NCI-H1436 treated with DMSO at 0.1 percent for 48 hours (cell line): ENCODE results near the gene ASB4.
"Not testable (repeated sequence)": the region's sequence is repeated elsewhere in the genome, so short reads cannot be mapped to it uniquely, and the experiment has no call there.

Experiments
- DNase-seq: peaks from one replicate; lab custom pipeline; 2025; lab: John Stamatoyannopoulos, UW

The ASB4 gene, protein sequence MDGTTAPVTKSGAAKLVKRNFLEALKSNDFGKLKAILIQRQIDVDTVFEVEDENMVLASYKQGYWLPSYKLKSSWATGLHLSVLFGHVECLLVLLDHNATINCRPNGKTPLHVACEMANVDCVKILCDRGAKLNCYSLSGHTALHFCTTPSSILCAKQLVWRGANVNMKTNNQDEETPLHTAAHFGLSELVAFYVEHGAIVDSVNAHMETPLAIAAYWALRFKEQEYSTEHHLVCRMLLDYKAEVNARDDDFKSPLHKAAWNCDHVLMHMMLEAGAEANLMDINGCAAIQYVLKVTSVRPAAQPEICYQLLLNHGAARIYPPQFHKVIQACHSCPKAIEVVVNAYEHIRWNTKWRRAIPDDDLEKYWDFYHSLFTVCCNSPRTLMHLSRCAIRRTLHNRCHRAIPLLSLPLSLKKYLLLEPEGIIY

DNA sequence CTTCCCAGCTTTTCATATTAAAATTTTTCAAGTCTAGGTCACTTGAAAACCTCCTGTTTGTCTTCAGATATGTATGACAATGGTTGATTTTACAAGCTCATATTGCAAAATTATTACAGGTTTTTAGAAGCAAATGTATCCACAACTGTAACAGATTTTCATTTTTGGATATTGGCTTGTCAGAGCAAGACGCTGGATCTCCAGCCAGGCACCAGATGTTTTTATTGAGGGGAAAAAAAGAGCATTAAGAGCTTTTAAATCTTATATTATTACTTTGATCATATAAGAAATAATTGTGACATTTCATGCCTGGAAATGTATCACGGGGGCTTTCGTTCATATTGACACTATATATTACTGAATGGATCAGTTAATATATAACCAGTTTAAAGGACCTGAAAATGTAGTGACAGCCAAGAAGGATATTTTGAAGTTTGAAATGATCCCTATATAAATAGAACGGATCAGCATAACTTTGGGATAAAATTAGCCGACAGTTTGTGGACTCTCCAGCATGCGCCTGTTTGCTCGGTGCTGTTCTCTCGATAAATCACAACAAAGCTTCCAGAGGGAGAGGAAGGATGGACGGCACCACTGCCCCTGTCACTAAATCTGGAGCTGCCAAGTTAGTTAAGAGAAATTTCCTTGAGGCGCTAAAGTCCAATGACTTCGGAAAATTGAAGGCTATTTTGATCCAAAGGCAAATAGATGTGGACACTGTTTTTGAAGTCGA lies at the start of gene ASB4:
Gene ASB4, plus strand, starts transcription at position 553 of the 733 bp plus-strand sequence. Its CDS starts 29 bp downstream, at position 582.
- no peak for DNase-seq

- DNase-seq = no peak
These were observed 49.3 kb upstream of the ASB4 start for GRCh38 chr7:95436407-95436806.

- no peak for DNase-seq
These were observed 45.2 kb upstream of the ASB4 start for GRCh38 chr7:95440394-95441038.

DNA sequence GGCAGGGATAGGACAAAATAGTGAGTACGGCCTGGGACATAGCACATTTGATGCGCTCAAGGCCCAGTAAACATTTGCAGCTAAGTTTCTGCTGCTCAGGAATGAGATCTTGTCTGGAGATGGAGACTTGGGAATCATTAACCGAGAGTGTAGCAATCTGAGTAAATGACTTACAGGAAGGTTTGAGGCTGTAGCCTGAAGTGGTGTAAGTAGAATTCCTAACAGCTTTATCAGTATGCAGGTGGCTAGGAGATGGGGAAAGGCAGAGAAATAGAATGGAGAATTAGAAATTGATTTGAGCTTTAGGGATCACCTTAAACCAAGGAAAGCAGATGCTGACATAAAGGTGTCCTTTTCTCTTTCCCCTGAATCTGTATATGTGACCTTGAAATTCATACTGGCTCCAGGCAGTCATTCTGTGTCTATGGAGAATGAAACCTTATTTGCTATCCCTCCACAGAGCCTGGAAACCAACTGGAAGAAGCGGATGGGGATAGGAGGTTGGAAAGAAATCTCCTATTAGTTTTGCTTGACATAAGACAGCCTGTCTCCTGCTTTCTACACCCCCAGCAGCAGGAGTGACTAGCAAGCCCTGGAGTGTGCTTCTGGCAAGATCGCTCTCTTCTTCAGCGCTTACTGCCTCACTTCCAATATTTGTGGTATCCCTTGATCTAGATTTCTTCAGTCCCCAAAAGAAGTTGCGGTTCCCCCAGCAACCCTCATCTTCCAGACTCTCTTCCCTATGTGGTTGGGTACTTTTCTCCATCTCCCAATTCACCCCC lies 44.5 kb upstream of the ASB4 start:
- DNase-seq = no peak

- DNase-seq = no peak
These were observed 40.9 kb upstream of the ASB4 start for GRCh38 chr7:95444796-95445195.

DNA sequence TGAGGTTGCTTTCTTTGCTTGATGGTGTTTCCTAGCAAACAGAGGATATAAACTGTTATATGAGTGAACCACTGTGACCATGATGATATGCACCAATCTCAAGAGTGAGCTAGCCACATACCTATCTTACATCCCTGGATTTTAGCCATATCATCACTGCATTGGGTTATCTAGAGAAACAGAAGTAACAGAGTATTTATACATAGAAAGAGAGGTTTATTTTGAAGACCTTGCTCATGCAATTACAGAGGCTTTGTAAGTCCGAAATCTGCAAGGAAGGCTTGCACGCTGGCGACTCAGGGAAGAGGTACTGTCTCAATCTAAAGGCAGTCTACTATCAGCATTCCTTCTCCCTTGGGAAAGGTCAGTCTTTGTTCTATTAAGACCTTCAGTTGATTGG lies 39.1 kb upstream of the ASB4 start:
- DNase-seq = no peak

DNA sequence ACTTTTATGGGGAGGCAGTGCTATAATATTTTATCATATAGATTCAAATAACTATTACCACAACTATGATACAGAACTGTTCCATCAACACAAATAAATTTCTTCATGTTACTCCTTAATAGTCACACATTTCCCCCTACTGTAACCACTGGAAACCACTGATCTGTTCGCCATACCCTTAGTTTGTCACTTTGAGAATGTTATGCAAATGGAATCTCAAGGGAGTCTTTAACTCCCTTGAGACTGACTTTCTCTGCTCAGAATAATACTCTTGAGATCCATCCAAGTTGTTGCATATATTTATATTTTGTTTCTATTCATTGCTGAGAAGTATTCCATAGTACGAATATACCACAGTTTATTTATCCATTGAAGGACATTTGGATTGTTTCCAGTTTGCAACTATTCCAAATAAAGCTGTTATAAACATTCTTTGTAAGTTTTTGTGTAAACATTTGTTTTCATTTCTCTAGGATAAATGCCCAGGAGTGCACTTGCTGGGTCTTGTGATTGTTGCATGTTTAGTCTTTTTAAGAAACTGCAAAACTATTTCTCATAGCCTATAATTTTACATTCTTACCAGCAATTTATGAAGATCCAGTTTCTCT lies 31.2 kb upstream of the ASB4 start:
- no peak for DNase-seq

- no peak for DNase-seq
These were observed 27.8 kb upstream of the ASB4 start for GRCh38 chr7:95457947-95458346.

DNA sequence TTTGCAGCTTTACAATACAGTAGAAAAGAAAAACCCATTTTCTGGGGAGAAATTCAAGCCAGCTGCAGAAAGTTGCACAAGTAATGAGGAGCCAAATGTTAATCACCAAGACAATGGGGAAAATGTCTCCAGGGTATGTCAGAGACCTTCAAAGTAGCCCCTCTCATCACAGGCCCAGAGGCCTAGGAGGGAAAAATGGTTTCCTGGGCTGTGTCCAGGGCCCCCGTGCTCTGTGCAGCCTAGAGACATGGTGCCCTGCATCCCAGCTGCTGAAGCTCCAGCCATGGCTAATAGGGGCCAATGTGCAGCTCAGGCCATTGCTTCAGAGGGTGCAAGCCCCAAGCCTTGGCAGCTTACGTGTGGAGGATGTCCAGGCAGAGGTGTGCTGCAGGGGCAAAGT lies 25.1 kb upstream of the ASB4 start:
- DNase-seq = not testable (repeated sequence)

DNA sequence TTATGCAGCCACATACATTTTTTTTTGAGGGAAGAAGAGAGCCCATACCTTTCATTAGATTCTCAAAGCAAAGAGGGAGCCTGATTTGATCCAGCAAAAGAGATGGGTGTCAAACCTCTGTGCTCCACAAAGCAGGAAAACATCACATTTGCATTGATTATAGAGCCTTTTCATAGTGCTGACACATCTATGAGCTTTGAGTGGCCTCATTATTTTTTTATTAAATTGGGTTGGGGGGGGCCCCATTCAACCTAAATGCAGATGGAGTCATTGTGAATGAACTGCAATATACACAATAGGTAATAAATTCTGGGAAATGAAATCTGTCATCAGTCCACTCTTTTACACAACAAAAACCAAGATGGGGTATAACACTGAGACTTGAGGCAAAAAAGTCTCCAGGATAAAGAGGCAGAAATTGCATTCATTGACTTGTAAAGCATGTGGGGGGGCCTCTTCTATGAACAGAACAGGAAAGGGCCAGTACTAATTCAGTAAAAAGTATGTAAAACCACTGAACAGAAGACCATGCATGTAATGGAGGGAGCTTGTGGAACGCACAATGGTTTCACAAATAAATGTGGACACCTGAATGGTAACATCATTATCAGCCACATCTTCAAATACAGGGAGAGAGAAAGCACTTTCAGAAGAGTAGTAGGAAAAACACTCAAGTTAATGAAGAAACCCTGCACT lies 17.7 kb upstream of the ASB4 start:
- no peak for DNase-seq

DNA sequence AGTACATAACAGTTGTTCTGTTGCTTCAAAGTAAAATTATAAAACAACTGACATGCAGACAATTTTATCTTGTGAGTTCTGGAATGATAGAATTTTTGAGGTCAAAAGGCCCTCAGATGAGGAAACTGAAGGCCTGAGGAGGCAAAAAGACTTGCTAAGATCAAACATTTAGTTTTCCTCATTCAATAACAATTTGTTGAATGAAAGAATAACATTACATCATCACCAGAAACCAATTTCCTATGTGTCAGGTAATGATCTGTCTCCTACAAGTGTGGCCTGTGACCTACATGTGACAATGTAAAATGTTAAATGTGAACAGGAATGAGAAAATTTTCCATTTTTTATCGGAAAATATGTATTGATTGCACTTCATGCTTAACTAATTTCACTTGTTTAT lies 16.6 kb upstream of the ASB4 start:
- DNase-seq = no peak

DNA sequence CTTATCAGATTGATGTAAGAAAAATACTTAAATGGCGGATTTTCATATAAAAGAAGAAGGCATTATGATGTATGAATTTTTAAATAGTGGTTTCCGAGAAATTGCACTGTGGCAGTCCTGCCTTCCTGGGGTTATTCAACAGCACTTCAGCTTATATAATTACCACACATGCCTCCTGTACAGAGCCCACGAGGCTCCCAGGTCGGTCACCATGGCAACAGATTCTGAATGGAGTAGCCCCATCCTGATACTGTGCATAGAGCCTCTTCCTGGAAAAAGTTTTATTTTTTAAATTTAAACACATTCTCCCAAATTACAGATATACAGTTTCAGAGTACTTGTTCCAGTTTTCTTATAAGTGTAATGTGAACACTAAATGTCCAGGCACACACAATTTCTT lies 15.9 kb upstream of the ASB4 start:
- DNase-seq = peak; percentile 88

DNA sequence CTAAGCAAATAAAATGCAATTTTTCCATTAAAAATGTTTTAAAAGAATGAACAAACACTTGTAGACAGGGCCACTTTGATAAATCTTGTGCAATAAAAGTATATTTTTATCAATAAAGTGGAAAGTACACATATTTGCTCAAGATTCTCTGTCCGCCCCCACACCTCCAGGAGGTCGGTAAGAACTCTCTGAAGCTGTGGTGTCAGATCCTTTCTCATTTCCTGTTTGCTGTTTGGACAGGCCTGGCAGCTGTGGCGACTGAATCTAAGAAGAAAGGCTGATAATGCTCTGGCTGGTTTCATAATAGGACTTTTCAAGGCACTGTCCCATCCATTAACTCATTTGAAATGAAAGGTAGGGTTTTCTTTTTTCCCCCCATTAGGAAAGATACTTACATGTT lies 15.3 kb upstream of the ASB4 start:
- DNase-seq = peak; percentile 51

DNA sequence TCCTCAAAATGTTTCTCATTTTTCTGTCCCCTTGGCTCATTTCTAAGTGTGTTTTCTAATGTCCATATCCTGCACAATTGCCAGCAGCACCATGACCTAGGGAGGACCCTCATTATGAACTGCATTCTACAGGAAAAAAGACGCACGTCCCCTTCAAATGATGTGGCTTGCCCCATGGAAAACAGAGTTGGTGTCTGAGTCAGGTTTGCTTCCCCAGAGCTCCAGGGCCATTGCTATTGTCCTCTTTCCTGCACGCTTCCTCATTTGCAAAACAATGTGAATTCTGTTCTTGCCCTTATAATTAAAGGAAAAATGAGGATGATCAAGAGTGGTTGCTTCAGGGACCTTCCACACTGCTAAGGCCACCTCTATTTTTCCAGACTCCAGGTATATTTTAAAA lies 14.7 kb upstream of the ASB4 start:
- no peak for DNase-seq

GRCh38 chr7:95472581-95473161 lies 13.1 kb upstream of the ASB4 start:
- no peak for DNase-seq

GRCh38 chr7:95473276-95473985 lies 12.3 kb upstream of the ASB4 start:
- DNase-seq = peak; percentile 73

GRCh38 chr7:95476072-95476847 lies 9.5 kb upstream of the ASB4 start:
- DNase-seq = no peak

- peak; percentile 32 for DNase-seq
These were observed 8.7 kb upstream of the ASB4 start for GRCh38 chr7:95476904-95477594.
